Activated T-cell treated with anti-CD3 and anti-CD28 coated beads for 1 hour (primary cell): ENCODE data around the gene EGF.

Experiments
- DNase-seq: peaks from one replicate; pipeline ENCODE4 v3.0.0-alpha.2; 2020; ENCODE audit warnings: low read depth

EGF gene

GRCh38 chr4:109962401-109962800 is 49.7 kb downstream of the EGF start:
- no peak for DNase-seq

- no peak for DNase-seq
These were observed 54.3 kb downstream of the EGF start for GRCh38 chr4:109966891-109967481.

GRCh38 chr4:109967798-109968520 is 55.3 kb downstream of the EGF start:
- no peak for DNase-seq

- no peak for DNase-seq
These were observed 56.4 kb downstream of the EGF start for GRCh38 chr4:109969087-109969486.

GRCh38 chr4:109969919-109970318 is 57.2 kb downstream of the EGF start:
- DNase-seq: no peak

GRCh38 chr4:109972786-109973528 is 60.3 kb downstream of the EGF start:
- DNase-seq: no peak

GRCh38 chr4:109973529-109973905 is 60.8 kb downstream of the EGF start:
- DNase-seq: no peak

GRCh38 chr4:109976189-109976588 is 63.5 kb downstream of the EGF start:
- DNase-seq: no peak

GRCh38 chr4:109977854-109978501 is 65.3 kb downstream of the EGF start:
- no peak for DNase-seq

GRCh38 chr4:109978704-109979454 is 66.2 kb downstream of the EGF start:
- no peak for DNase-seq

GRCh38 chr4:109979920-109980717 is 67.4 kb downstream of the EGF start:
- no peak for DNase-seq

- DNase-seq: no peak
These were observed 69.3 kb downstream of the EGF start for GRCh38 chr4:109981936-109982335.

- no peak for DNase-seq
These were observed 69.8 kb downstream of the EGF start for GRCh38 chr4:109982521-109982920.

- DNase-seq: no peak
These were observed 73.6 kb downstream of the EGF start for GRCh38 chr4:109985993-109986974.

- DNase-seq: no peak
These were observed 76.4 kb downstream of the EGF start for GRCh38 chr4:109989044-109989443.

GRCh38 chr4:109989618-109990017 is 76.9 kb downstream of the EGF start:
- no peak for DNase-seq

- no peak for DNase-seq
These were observed 77.9 kb downstream of the EGF start for GRCh38 chr4:109990261-109991257.

- DNase-seq: no peak
These were observed 80.4 kb downstream of the EGF start for GRCh38 chr4:109993116-109993515.

- no peak for DNase-seq
These were observed 81.7 kb downstream of the EGF start for GRCh38 chr4:109994415-109994827.
